Skin of body (tissue), 2 donors: ENCODE data around the gene ADGRV1. TPM values are rescaled to one million over a fixed set of nuclear protein-coding genes. Genes with fewer than 3 reads are reported as not detected.
"Not testable (repeated sequence)": the region's sequence is repeated elsewhere in the genome, so short reads cannot be mapped to it uniquely, and the experiment has no call there.

Source experiments
- DNase-seq: peaks from one replicate; lab custom pipeline; 2025; lab: John Stamatoyannopoulos, UW
- total RNA-seq: library from RNA; depleted of rRNA; stranded (reverse); fragments of >200 nt; gene quantifications from one replicate; pipeline ENCODE4 v1.2.3, GENCODE V29; 2014

ADGRV1 gene
- total RNA-seq, 1 donor from 2014 or later: 11.2 TPM

- DNase-seq: no peak
Observed at GRCh38 chr5:90934738-90935137, 376.1 kb downstream of the ADGRV1 start.

- DNase-seq: peak; percentile 77
Observed at GRCh38 chr5:90939211-90939610, 380.6 kb downstream of the ADGRV1 start.

GRCh38 chr5:90940227-90940995 is 381.8 kb downstream of the ADGRV1 start:
- DNase-seq: peak; percentile 32

- no peak for DNase-seq
Observed at GRCh38 chr5:90941002-90941720, 382.6 kb downstream of the ADGRV1 start.

- DNase-seq: no peak
Observed at GRCh38 chr5:90944116-90944515, 385.5 kb downstream of the ADGRV1 start.

GRCh38 chr5:90947667-90948066 is 389.1 kb downstream of the ADGRV1 start:
- no peak for DNase-seq

- DNase-seq: no peak
Observed at GRCh38 chr5:90948969-90949368, 390.4 kb downstream of the ADGRV1 start.

- no peak for DNase-seq
Observed at GRCh38 chr5:90949469-90950358, 391.1 kb downstream of the ADGRV1 start.

GRCh38 chr5:90955001-90955635 is 396.5 kb downstream of the ADGRV1 start:
- no peak for DNase-seq

- no peak for DNase-seq
Observed at GRCh38 chr5:90956511-90957097, 398.0 kb downstream of the ADGRV1 start.

GRCh38 chr5:90957906-90958305 is 399.3 kb downstream of the ADGRV1 start:
- DNase-seq: no peak

GRCh38 chr5:90959262-90959661 is 400.7 kb downstream of the ADGRV1 start:
- no peak for DNase-seq

- no peak for DNase-seq
Observed at GRCh38 chr5:90962481-90962880, 403.9 kb downstream of the ADGRV1 start.

GRCh38 chr5:90965110-90965685 is 406.6 kb downstream of the ADGRV1 start:
- no peak for DNase-seq

GRCh38 chr5:90967443-90967842 is 408.8 kb downstream of the ADGRV1 start:
- DNase-seq: no peak

- no peak for DNase-seq
Observed at GRCh38 chr5:90967851-90968250, 409.3 kb downstream of the ADGRV1 start.

GRCh38 chr5:90968319-90968718 is 409.7 kb downstream of the ADGRV1 start:
- DNase-seq: peak; percentile 8

GRCh38 chr5:90969945-90970344 is 411.3 kb downstream of the ADGRV1 start:
- not testable (repeated sequence) for DNase-seq

- DNase-seq: no peak
Observed at GRCh38 chr5:90981177-90981576, 422.6 kb downstream of the ADGRV1 start.

GRCh38 chr5:90981821-90982220 is 423.2 kb downstream of the ADGRV1 start:
- no peak for DNase-seq

GRCh38 chr5:90982576-90982975 is 424.0 kb downstream of the ADGRV1 start:
- DNase-seq: peak; percentile 28
